T-helper 22 cell (primary cell): ENCODE measurements around the gene PNPLA3.

ENCODE experiments used
- DNase-seq: peaks from one replicate; pipeline ENCODE4 v3.0.0-alpha.2; 2020; ENCODE audit warnings: low read depth

PNPLA3 gene

GRCh38 chr22:43924877-43925276 lies 1.3 kb downstream of the PNPLA3 start:
- DNase-seq, result no peak

DNA sequence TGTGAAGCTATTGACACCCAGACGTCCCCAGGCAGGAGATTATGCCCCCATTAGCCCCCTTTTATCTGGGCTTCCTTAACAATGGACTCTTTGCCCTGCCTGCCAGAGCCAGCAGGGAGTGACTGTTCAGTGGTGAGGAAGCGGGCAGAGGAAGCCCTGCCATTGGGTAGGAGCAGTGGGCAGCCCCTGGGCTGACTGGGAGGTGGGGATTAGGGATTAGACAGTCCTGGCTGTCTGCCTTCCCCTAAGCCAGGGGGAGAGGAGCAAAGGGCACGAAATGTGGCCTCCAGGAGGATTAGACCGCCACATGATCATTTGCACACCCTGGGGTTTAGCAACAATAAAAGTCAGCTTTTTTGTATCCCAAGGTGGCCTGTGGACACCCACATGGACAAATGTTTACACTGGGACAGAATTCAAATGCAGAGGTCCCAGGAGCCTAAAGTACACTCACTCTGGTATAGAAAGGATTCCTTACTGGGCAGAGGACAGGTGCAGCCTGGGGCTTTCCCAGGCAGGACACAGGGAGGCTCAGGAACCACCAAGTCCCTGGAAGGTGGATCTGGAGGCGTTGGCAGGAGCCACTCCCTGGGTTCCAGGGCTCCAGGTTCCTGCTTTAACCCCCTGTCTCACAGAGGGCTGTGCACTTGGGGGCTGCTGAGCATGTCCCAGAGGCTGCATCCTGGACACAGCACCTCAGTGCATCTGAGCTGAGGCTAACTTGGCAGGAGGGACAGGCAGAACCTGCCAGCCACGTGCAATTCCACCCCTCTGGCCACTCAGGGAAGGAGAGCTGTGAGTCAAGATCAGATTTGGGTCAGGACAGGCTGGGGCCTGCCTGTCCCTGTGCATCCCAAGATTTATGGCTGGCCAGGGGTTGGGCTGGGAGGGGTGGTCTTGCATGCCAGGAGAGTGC lies 2.1 kb downstream of the PNPLA3 start:
- DNase-seq, result no peak

DNA sequence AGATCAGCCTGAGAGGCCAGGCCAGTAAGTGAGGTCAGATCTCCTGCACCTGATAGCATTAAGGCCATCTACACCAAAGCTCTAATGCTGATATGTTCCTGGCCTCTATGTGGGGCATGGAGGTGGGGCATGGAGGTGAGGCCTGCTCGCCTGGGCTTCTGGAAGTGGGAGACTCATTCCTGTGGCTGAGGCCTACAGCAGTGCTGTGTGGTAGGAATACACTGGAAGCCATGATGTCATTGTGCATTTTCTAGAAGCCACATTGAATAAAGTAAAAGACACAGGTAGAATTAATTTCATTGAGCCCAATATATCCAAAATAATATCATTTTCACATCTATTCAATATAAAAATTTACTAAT lies 2.7 kb downstream of the PNPLA3 start:
- no peak for DNase-seq

DNA sequence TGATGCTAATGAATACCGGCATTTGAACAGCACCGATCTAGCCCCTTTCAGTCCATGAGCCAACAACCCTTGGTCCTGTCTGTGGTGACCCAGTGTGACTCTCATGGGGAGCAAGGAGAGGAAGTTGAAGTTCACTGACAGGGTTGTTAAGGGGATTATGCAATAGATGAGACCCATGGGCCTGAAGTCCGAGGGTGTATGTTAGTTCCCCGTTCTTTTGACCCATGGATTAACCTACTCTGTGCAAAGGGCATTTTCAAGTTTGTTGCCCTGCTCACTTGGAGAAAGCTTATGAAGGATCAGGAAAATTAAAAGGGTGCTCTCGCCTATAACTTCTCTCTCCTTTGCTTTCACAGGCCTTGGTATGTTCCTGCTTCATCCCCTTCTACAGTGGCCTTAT lies 4.9 kb downstream of the PNPLA3 start:
- DNase-seq, result no peak

- no peak for DNase-seq
These were observed 5.3 kb downstream of the PNPLA3 start for GRCh38 chr22:43928908-43929307.

- no peak for DNase-seq
These were observed 8.2 kb downstream of the PNPLA3 start for GRCh38 chr22:43931771-43932170.

DNA sequence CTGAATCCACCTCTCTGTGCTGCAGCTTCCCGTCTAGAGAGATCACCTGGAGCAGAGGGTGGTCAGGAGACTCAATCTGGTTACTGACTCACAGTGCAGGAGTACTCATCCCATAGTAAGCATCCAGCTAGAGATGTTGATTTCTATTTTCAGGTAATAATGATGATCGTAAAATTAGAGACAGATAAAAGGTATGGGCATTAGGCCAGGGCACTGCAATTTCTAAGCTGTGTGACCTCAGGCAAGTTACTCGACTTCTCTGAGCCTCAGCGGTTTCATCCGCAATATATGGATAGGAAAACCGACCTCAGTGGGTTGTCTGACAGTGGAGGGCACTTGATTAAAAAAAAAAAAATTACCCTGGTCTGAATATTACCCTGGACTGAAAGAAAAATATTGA lies 17.8 kb downstream of the PNPLA3 start:
- DNase-seq, result no peak

- no peak for DNase-seq
These were observed 21.2 kb downstream of the PNPLA3 start for GRCh38 chr22:43944670-43945430.

- DNase-seq, result peak; percentile 4
These were observed 22.2 kb downstream of the PNPLA3 start for GRCh38 chr22:43945632-43946383.

GRCh38 chr22:43946384-43946667 lies 22.7 kb downstream of the PNPLA3 start:
- no peak for DNase-seq

- DNase-seq, result no peak
These were observed 25.3 kb downstream of the PNPLA3 start for GRCh38 chr22:43948836-43949406.

- DNase-seq, result no peak
These were observed 27.8 kb downstream of the PNPLA3 start for GRCh38 chr22:43951391-43951790.

DNA sequence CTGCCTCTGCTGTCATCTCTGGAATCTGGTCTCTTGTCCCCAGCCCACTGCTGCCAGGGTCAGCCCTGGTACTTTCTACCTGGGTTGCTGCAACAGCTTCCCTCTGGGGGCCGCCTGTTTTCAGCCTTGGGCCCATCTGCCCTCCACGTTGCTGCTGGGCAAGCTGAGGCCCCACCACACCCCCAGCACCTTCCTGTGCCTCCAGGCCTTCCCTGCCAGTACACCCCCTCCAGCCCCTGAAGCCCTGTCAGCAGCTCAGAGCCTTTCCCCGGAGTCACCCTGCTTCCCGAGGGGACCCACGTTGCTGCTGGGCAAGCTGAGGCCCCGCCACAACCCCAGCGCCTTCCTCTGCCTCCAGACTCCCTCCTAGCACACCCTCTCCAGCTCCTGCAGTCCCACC lies 28.4 kb downstream of the PNPLA3 start:
- DNase-seq, result no peak

DNA sequence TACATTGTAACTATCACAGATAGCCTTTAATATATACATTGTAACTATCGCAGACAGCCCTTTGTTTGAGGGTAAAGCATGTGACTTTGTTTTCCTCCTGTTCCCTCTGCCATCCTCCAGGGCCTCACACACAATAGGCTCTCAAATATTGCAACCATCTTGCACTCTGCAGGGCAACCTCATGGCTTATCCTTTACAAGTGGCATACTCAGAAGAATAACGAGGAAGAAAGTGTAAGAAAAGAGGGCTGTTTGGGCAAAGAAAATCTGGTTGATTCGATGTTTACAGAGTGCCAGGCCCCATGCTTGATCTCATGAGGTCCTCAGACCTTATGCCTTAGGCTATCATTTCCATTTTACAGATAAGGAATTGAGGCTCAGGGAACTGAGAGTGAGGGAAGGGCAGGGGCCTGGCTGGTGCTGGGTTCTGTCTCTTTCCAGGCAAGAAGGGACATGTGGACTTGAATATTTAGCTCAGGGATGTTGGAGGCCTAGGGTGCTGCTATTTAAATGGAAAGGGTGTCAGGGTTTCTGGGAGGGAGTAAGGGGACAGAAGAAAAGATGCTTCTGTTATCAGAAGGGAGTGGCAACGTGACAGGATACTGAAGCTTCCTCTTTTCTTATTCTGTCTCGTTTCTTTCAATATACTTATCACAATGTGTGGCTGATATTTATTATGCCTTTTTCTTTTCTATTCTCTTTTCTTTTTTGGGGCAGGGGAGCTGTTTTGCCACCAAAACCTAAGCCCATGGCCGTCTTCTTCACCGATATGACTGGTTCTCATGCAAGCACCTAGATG lies 30.6 kb downstream of the PNPLA3 start:
- no peak for DNase-seq

GRCh38 chr22:43955040-43955882 lies 31.7 kb downstream of the PNPLA3 start, which contains the start of gene SAMM50:
Gene SAMM50 (plus strand): TSS chr22:43955442. CDS start chr22:43955578, 136 bp downstream.
- DNase-seq, result peak; percentile 83

DNA sequence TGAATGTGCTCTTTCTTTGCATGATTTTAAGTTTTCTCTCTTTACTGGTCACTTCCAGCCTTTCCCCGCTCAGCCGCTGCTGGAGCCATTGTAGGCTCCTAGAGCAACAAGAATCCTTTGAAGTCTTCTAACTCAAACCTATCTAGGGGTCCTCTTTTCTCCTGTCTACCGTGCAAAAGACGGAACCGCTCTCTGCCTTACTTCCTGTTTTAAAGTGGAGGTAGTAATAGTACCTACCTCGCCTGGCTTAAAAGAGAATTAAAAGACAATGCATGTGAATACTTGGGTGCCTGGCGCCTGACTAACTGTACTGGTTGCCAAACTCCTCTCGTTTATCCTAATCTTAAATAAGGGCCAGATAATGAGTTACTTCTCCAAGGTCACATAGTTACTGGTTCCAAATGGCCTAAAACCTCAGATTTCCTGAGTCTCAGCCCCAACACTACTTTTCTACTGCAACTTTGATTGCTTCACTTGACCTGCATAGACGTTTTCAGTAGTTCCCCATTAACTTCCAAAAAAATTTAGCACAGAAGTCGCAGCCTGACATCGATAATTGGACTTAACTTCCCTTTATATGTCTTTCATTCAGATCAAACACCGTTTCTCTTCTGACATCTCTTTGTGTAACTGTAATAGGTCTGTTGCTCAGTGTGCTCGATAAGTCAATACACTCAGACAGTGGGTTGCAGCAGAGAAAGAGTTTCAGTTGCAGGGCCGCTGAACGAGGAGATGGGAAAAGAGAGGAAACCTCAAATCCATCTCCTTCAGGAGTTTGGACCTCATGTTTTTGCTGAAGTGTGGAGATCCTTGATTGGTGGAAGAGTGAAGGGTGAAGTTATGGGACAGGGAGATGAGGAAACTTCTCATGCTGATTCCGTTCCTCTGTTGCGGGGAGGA lies 32.5 kb downstream of the PNPLA3 start:
- DNase-seq, result no peak

GRCh38 chr22:43956805-43957463 lies 33.3 kb downstream of the PNPLA3 start:
- DNase-seq, result no peak

GRCh38 chr22:43957871-43958270 lies 34.3 kb downstream of the PNPLA3 start:
- DNase-seq, result no peak

GRCh38 chr22:43964314-43964857 lies 40.8 kb downstream of the PNPLA3 start:
- no peak for DNase-seq
